Smooth muscle cell (in vitro differentiated cells): Measurements from ENCODE around the gene ATP6V0D1. TPM values are rescaled to one million over a fixed set of nuclear protein-coding genes. Genes with fewer than 3 reads are reported as not detected.
A peak's percentile ranks its signal among the peaks of the same experiment; 100 is the strongest.

ENCODE experiments used
- DNase-seq: peaks from one replicate; lab custom pipeline; 2025; ENCODE audit not compliant: unreplicated experiment; lab: John Stamatoyannopoulos, UW
- H2AFZ ChIP-seq: fragments of 200-600 bp; sonication (generic); 2 replicates; pipeline ENCODE4 v1.6.0; 2016; ENCODE audit warnings: antibody characterized with exemption, low read depth, mild to moderate bottlenecking
- H3F3A ChIP-seq: fragments of 200-600 bp; sonication (generic); 2 replicates; pipeline ENCODE4 v1.6.0; 2017; ENCODE audit warnings: antibody characterized with exemption, low read depth
- H3K27ac ChIP-seq: fragments of 200-600 bp; sonication (generic); 2 replicates; pipeline ENCODE4 v1.5.1; 2016; ENCODE audit warnings: low read depth, mild to moderate bottlenecking
- H3K27me3 ChIP-seq: fragments of 200-600 bp; sonication (generic); 2 replicates; pipeline ENCODE4 v1.6.1; 2016; ENCODE audit warnings: low read depth, mild to moderate bottlenecking
- H3K36me3 ChIP-seq: fragments of 200-600 bp; sonication (generic); 2 replicates; pipeline ENCODE4 v1.5.1; 2016; ENCODE audit warnings: low read depth
- H3K4me1 ChIP-seq: fragments of 200-600 bp; sonication (generic); 2 replicates; pipeline ENCODE4 v1.5.1; 2016; ENCODE audit warnings: low read depth
- H3K4me2 ChIP-seq: fragments of 200-600 bp; sonication (generic); 2 replicates; pipeline ENCODE4 v1.6.0; 2016; ENCODE audit warnings: mild to moderate bottlenecking
- H3K4me3 ChIP-seq: fragments of 200-600 bp; sonication (generic); 2 replicates; pipeline ENCODE4 v1.5.1; 2016; ENCODE audit warnings: mild to moderate bottlenecking
- H3K79me2 ChIP-seq: fragments of 200-600 bp; sonication (generic); 2 replicates; pipeline ENCODE4 v1.6.0; 2016; ENCODE audit warnings: low read depth, mild to moderate bottlenecking
- H3K9ac ChIP-seq: fragments of 200-600 bp; sonication (generic); 2 replicates; pipeline ENCODE4 v1.6.0; 2016; ENCODE audit warnings: low read depth
- H3K9me3 ChIP-seq: fragments of 200-600 bp; sonication (generic); replicated peaks from 2 replicates; pipeline ENCODE4 v1.5.1; 2016; ENCODE audit warnings: low read depth
- H4K20me1 ChIP-seq: fragments of 200-600 bp; sonication (generic); 2 replicates; pipeline ENCODE4 v1.6.0; 2016; ENCODE audit warnings: low read depth
- CTCF ChIP-seq: fragments of 200-600 bp; sonication (generic); IDR thresholded peaks from 2 replicates; pipeline ENCODE4 v1.5.1; 2017; ENCODE audit warnings: borderline replicate concordance, mild to moderate bottlenecking, antibody characterized with exemption; ENCODE audit not compliant: insufficient read depth, poor library complexity, severe bottlenecking
- WGBS: methylation state at CpG from one replicate; pipeline ENCODE4 v1.1.7; 2016; ENCODE audit warnings: low lambda C conversion rate; 5-methylcytosine and 5-hydroxymethylcytosine counted together
- polyA plus RNA-seq: library from polyadenylated mRNA; unstranded; fragments of >200 nt; fragmentation: Nextera tagmentation; extraction: Ambion mirVana; gene quantifications from 2 replicates; pipeline ENCODE4 v1.2.1, GENCODE V29; 2016
- total RNA-seq: library from RNA; depleted of rRNA; stranded (reverse); fragments of >200 nt; gene quantifications from 2 replicates; pipeline ENCODE4 v1.2.3, GENCODE V29; 2014

The ATP6V0D1 gene
- total and polyA plus RNA-seq, 2 experiments from 2014 or later: 96.8 to 114 TPM

GRCh38 chr16:67483731-67484525 is 3.0 kb upstream of the ATP6V0D1 start:
- 86% methylated on average over 12 of the region's 12 CpGs for WGBS
- TF ChIP-seq CTCF: no peak

GRCh38 chr16:67483150-67483549 is 2.2 kb upstream of the ATP6V0D1 start, which contains the start of gene AGRP:
Gene AGRP, minus strand, starts transcription at chr16:67483547. Its CDS starts 149 bp downstream, at chr16:67483398.
- no peak within 1 kb of the TSS for H3K9ac ChIP-seq
- no peak within 1 kb of the TSS for H2AFZ ChIP-seq
- TF ChIP-seq CTCF: no peak
- peaks cover 16% of the 10 kb centered on the region for H4K20me1 ChIP-seq
- no peaks in the 10 kb centered on the region for H3K9me3 ChIP-seq
- no peaks in the 10 kb centered on the region for H3K4me1 ChIP-seq
- H3K4me2 ChIP-seq: no peak within 1 kb of the TSS
- over 99% methylated on average over 6 of the region's 6 CpGs for WGBS
- H3F3A ChIP-seq: no peaks in the 10 kb centered on the region
- H3K79me2 ChIP-seq: peaks cover 20% of the 10 kb centered on the region
- H3K36me3 ChIP-seq: no peaks in the 10 kb centered on the region
- H3K27ac ChIP-seq: no peak within 1 kb of the TSS
- DNase-seq: no peak
- no peak within 1 kb of the TSS for H3K4me3 ChIP-seq
- H3K27me3 ChIP-seq: no peaks in the 10 kb centered on the region

More at GRCh38 chr16:67483731-67484525, 3.0 kb upstream of the ATP6V0D1 start:
- Histone ChIP-seq H3K36me3 (no peaks in the 10 kb centered on the region), H3K27me3 (no peaks in the 10 kb centered on the region), H4K20me1 (peaks cover 9% of the 10 kb centered on the region), H3F3A (no peaks in the 10 kb centered on the region), H3K9me3 (no peaks in the 10 kb centered on the region), H3K4me2 (no peak overlapping the region), H3K79me2 (peaks cover 12% of the 10 kb centered on the region), H3K4me1 (peaks cover 3% of the 10 kb centered on the region), H3K9ac (no peak overlapping the region), H2AFZ (no peak overlapping the region), H3K27ac (no peak overlapping the region), H3K4me3 (no peak overlapping the region)
- DNase-seq: no peak

GRCh38 chr16:67482233-67482924 is 1.4 kb upstream of the ATP6V0D1 start:
- H4K20me1 ChIP-seq: peaks cover 23% of the 10 kb centered on the region
- DNase-seq: no peak
- no peaks in the 10 kb centered on the region for H3K27me3 ChIP-seq
- H3F3A ChIP-seq: no peaks in the 10 kb centered on the region
- no peaks in the 10 kb centered on the region for H3K4me1 ChIP-seq
- no peaks in the 10 kb centered on the region for H3K36me3 ChIP-seq
- H3K4me3 ChIP-seq: no peak overlapping the region
- peak overlapping the region; percentile 64 for H2AFZ ChIP-seq
- peaks cover 28% of the 10 kb centered on the region for H3K79me2 ChIP-seq
- no peak overlapping the region for H3K27ac ChIP-seq
- no peak for TF ChIP-seq CTCF
- H3K9ac ChIP-seq: no peak overlapping the region
- H3K4me2 ChIP-seq: peak overlapping the region; percentile 90
- no peaks in the 10 kb centered on the region for H3K9me3 ChIP-seq
- 95% methylated on average over 25 of the region's 25 CpGs for WGBS
